GM19397 (cell line): ENCODE data around the gene SORCS2.

Experiments
- ATAC-seq: cut with Tn5 transposase; IDR thresholded peaks from one replicate; pipeline ENCODE4 v1.9.1; 2021; ENCODE audit warnings: mild to moderate bottlenecking, moderate library complexity; ENCODE audit not compliant: unreplicated experiment

Gene SORCS2

DNA sequence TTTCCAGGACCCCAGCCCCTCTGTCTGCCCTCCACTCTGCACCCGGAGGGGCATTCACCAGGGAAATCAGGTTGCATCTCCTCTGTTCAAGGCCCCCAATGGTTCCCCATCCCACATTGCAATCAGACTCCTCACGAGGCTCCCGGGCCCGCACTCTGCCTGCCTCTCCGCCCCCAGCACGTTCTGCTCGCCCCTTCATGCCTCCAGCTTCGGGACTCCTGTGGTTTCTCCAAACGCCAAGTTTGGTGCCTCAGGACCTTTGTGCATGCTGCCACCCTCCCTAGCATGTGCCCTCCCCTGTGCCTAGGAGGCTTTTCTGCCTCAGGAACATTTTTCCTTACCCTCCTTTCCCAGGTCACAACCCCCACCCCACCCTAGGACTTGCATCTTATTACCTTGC, 426.0 kb downstream of the SORCS2 start:
- ATAC-seq: no peak

DNA sequence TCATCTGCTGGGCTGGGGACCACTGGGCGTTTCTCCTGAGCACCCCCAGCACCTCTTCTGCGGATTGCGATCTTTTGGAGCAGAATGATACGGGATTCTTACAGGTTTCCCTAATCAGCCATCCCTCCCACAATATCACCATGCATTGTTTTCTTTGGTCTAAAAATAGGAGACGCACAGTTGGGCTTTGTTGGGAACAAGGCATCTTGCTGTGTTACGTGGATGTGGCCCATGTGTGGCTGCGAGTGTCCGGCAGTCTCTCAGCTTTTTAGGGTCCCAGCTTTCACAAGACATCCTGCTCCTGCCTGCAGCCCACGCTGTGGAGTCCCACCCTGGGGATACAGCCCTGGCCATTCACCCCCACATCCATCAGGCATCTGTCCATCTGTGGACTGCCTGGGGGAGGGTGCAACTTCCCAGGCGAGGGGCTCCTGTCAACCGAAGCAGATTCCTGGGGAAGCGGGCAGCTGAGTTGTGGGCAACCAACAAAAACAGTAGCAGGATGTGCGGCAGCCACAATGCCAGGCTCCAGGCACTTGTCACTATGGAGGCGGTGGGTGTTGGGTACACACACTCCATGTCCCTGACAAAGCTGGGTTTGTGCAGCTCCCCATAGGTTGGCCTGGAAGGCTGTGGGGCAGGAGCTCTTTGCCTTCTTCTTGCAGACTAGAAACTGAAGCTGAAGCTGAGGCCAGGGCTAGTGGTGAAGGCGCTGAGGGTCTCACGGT, 427.9 kb downstream of the SORCS2 start:
- no peak for ATAC-seq

GRCh38 chr4:7620814-7621176, 428.5 kb downstream of the SORCS2 start:
- ATAC-seq: no peak

DNA sequence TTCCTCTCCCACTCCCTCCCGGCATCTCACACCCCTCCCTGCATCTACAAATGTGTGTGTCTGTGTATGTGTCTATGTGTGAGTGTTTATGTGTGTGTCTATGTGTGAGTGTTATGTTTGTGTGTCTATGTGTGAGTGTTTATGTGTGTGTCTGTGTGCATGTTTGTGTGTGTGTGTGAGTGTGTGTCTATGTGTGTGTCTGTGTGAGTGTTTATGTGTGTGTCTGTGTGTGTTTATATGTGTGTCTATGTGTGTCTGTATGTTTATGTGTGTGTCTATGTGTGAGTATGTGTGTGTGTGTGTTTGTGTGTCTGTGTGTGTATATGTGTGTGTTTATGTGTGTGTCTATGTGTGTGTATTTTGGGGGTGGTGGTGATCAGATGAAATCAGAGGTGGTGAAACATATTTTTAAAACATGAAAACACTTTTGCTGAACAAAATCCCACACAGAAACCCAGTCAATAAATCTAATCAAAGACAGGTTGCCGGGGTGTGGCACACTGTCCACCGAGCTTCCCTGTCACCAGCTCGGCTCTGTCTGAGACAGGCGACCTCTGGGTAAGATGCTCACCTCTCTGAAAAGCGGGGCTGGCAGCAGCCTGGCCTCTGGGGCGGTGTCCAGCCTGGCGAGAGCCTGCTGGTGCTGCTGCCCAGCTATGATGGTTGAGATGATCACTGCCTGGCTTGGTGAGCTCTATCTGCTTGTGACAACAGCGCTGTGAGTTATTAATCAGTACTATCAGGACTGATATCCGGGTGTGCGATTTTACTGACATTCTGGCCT, 429.1 kb downstream of the SORCS2 start:
- no peak for ATAC-seq

- no peak for ATAC-seq
These were observed 430.0 kb downstream of the SORCS2 start for GRCh38 chr4:7622371-7622770.

- ATAC-seq: no peak
These were observed 431.1 kb downstream of the SORCS2 start for GRCh38 chr4:7623468-7623867.

DNA sequence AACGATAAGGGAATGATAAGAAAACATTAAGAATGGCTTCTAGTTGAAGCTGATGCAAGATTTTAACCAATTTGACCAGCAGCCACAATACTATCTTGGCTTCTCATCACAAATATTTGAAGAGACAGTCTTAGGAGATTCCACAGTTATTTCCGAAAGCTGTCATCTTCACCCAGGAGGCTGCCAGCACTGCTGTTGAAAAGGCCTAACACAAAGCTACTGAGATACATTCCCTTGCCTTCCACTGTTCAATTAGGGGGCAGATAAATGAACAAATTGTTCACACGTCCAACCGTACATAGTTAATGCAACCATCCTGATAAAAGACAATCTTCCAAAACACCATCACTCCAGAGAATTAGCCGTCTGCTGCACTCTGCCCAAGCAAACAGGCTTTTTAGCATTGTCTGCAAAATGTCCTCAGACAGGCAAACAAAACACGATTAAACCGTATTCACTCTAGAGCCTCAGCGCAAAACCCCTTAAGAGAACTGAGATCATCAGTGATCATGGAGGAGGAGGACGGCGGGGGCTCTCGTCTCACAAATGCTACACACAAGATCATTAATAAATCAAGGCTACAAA, 432.1 kb downstream of the SORCS2 start:
- no peak for ATAC-seq

DNA sequence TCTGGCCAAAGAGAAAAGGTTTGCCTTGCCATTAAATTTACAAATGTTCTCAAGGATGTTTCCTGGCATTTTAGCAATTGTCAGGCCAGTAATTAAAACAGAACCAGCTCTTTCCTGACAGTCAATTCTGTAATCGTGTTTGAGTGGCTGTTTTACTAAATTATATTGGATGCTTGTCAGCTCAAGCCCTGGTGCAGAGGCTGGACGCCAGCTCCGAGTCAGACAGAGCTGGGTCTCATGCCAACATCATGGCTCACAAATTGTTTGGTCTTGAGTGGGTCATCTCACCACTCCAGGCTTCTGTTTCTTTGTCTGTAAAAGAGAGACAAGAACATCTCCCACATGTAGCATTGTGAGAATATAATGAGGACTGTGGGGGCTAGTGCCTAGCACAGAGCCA, 432.7 kb downstream of the SORCS2 start:
- no peak for ATAC-seq

- ATAC-seq: no peak
These were observed 434.2 kb downstream of the SORCS2 start for GRCh38 chr4:7626531-7626930.

DNA sequence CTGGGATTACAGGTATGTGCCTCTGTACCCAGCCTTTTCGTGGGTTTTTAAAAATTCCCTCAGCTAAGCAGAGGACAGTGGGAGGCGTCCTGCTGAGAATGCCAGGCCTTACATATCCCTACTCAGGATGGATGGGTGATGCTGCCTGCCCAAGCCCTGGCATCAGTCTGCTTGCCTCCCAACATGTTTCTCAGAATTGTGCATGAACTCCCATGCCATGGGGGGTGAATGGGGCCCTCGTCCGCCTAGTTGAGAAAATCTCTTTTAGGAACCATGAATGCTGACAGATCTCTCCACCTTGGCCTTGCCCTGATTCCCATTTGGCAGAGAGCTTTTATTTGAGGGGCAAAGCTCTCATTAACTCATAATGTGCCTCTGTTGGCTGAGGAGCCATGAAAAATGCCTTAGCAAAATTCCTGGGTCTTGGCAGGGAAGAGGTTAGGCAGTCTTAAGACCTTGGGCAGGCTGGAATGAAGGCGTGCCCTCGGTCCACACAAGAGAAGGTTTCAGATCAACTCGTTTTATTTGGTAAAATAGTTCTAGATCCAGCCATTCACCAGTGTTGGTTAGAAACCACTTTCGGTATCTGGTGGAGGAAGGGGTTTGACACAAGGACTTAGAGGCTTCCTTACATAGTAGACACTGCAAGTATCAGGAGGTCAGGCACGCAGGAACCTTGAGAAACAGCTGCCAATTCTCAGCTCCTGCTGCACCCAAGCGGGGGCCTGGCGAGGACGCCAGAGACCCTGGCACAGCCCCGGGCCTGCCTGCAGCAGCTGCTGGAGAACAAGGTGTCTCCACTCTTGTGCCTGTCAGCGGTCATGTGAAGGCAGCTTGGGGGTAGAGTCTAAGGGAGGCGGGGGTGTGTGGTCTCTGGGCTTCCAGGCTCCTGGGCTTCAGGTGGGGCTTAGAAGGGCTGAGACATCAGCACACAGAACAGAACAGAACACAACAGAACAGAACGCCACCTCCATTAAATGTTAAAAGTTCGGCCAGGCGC, 435.2 kb downstream of the SORCS2 start:
- no peak for ATAC-seq

GRCh38 chr4:7628432-7628831, 436.1 kb downstream of the SORCS2 start:
- no peak for ATAC-seq

GRCh38 chr4:7629501-7630254, 437.3 kb downstream of the SORCS2 start:
- ATAC-seq: no peak

DNA sequence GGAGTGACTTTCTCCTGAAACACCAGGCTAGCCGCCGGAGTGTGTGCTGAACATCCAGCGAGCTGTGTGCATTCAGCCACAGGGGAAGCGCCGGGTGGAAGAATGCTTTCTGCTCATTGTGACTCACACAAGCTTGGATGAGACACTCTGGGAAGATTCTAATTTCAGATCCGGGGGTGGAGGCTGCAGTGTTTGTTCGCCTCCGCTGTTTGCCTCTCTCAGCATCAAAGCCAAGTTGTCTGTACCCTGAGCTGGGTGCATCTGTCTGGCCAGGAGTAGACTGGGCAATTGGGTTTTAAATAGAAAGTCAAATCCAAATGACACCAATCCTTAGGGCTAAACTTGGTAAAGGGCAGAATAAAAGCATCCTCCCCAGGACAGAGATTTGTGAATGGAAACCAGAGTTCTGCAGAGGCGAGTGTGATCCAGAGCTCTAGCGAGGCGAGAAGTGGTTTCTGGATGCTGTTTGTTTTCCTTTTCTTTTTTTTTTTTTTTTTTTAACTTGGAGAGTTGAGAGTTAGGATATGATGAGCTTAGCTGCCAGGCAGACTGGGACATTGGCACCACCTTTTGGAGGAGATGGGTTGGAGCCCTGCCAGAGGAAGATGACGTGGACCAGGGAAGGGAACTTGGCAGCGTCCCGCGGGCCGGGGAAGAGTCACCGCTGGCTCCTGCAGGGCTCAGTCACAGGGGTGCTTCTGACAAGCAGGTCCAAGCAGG, 438.4 kb downstream of the SORCS2 start:
- ATAC-seq: no peak

DNA sequence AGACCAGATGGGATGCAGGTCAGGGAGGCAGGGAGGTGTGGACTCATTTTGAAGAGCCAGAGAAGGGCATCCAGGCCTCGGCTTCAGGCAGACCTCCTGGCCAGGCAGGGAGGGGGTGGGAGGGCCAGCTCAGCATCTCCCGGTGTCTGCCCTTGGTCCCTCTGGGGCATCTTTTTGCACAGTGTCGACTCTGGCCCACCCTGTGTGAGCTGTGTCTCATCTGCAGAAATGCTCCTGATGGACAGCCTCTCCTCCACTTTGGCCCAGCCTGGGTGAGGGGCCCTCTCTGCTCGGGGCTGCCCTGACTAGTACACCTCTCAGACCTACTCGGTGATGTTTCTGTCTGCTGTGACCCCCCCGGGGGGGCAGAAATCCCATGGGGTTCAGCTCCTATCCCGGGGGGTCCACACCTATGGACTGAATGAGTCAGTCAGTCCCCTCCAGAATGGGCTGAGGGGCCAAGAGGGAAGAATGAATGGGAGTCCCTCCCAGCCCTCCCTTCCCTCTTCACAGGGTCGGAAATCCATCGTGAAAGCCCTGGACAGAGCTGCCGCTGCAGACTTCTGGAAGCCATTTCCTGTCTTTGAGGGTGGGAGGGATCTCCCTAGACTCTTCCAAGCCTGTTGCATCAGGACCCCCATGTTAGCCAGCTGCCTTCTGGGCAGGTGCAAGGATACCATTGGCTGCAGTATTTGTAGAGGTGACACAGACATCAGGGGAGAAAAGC, 439.1 kb downstream of the SORCS2 start:
- ATAC-seq: no peak

- no peak for ATAC-seq
These were observed 440.0 kb downstream of the SORCS2 start for GRCh38 chr4:7632341-7632740.

GRCh38 chr4:7632971-7633370, 440.6 kb downstream of the SORCS2 start:
- ATAC-seq: no peak

GRCh38 chr4:7634661-7635251, 442.4 kb downstream of the SORCS2 start:
- no peak for ATAC-seq

GRCh38 chr4:7635445-7636239, 443.3 kb downstream of the SORCS2 start:
- ATAC-seq: no peak
